SK-N-MC (cell line): ENCODE data around the gene DOCK6.

Experiments used
- EZH2 ChIP-seq: fragments of 200-600 bp; sonication (generic); IDR thresholded peaks from one replicate; pipeline ENCODE4 v1.6.1; 2017; ENCODE audit warnings: antibody characterized with exemption
- FOXP2 ChIP-seq: optimal IDR thresholded peaks from 2 replicates; pipeline ENCODE3; 2011; ENCODE audit warnings: mild to moderate bottlenecking, moderate library complexity; ENCODE audit not compliant: insufficient read depth; ENCODE audit errors: extremely low read length, control extremely low read depth
- POLR2AphosphoS5 ChIP-seq: IDR thresholded peaks from 2 replicates; pipeline ENCODE4 v1.6.1; 2012; ENCODE audit warnings: mild to moderate bottlenecking, low read depth, low read length, borderline replicate concordance

DNA sequence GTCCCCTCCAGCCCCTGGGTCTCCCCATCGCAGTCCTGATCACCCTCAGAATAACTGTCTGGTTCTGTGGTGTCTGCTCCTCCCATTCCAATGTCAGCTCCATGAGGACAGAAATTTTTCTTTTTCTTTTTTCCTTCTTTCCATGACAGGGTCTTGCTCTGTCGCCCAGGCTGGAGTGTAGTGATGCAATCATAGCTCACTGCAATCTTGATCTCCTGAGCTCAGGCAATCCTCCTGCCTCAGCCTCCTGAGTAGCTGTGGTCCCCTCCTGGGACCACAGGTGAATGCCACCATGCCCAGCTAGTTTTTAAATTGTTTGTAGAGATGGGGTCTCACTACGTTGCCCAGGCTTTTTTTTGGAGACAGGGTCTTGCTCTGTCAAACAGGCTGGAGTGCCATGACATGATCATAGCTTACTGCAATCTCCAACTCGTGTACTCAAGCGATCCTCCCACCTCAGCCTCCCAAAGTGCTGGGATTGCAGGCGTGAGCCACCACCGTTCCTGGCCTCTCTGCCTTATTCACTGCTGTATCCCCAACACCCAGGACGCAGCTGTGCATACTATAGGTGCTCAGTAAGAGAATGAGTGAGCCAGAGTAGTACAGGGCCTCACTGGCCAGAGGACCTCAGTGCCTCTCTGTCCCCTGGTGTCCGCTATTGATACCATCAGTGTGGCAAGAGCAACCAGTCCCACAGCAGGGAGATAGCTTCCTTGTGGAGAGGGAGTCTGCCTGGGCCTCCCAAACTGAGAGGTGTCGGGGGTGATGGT is 5.2 kb upstream of the DOCK6 start:
- TF ChIP-seq EZH2 (no peak), POLR2AphosphoS5 (no peak), FOXP2 (no peak)
